ENCODE measurements around the gene ANKRD34A.
"Not testable (repeated sequence)": the region's sequence is repeated elsewhere in the genome, so short reads cannot be mapped to it uniquely, and the experiment has no call there.

Gene ANKRD34A

GRCh38 chr1:145942871-145943270 lies 21.5 kb downstream of the ANKRD34A start:
- no peak for DNase-seq

DNA sequence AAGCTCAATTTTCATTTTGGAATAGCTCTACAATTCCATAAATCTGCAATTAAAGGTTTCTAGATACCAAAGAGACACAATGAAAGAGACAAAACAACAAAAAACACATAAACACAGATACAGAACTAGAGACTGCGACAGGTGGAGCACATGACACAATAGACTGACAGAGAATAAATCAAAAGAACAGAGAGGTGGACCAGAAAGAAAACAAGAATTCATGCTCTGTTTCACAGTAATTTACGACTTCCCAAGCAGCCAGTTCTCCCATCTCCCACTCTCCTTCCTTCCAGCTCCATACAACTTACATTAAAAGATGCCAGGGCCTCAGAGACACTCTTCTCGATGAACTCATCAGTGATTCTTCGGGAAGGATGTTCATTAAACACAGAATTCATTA lies 22.0 kb downstream of the ANKRD34A start:
- DNase-seq: no peak

- DNase-seq: no peak
These were observed 26.9 kb downstream of the ANKRD34A start for GRCh38 chr1:145937436-145937835.

GRCh38 chr1:145936247-145936646 lies 28.1 kb downstream of the ANKRD34A start:
- no peak for DNase-seq

DNA sequence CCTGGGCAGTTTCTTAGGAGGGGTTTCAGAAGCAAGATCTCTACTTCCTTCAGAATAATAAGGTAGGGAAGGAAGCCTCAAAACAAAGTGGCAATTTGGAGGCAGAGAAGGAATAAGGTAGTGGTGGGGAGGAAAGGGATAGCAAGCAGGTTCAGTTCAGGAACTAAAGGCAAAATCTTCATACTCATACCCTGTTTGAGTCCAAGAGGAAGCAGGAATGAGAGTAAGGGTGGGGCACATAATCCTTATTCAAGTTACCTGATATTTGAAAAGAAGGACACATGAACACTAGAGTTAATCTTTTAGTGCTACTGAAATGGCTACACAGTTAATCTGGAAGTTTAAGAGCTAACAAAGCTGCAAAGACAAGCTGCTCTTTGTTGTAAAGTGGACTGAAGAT lies 28.7 kb downstream of the ANKRD34A start:
- DNase-seq: no peak

DNA sequence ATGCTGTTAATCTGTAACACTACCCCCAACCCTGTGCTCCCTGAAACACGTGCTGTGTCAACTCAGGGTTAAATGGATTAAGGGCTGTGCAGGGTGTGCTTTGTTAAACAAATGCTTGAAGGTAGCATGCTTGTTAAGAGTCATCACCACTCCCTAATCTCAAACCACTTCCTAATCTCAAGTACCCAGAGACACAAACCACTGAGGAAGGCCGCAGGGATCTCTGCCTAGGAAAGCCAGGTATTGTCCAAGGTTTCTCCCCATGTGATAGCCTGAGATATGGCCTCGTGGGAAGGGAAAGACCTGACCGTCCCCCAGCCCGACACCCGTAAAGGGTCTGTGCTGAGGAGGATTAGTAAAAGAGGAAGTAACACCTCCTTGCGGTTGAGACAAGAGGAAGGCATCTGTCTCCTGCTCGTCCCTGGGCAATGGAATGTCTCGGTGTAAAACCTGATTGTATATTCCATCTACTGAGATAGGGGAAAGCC lies 31.8 kb downstream of the ANKRD34A start:
- DNase-seq: not testable (repeated sequence)

DNA sequence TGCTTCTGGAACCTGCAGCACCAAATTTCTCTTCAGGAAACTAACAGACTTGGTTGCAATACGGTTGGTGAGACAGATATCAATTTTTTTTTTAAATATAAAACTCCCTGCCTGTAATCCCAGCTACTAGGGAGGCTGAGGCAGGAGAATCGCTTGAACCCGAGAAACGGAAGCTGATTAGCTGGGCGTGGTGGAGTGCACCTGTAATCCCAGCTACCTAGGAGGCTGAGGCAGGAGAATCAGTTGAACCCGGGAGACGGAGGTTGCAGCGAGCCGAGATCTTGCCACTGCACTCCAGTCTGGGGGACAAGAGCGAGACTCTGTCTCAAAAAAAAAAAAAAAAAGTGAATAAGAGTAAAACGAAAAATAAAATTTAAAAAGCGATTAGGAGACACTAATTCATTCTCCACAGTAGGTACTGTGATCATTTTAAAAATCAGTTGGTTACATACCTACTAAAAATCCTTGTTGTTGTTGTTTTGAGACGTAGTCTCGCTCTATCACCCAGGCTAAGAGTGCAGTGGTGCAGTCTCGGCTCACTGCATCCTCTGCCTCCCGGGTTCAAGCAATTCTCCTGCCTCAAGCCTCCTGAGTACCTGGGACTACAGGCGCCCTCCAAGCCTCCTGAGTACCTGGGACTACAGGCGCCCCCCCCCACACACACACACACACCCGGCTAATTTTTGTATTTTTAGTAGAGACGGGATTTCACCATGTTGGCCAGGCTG lies 36.3 kb downstream of the ANKRD34A start:
- DNase-seq: peak; percentile 46

DNA sequence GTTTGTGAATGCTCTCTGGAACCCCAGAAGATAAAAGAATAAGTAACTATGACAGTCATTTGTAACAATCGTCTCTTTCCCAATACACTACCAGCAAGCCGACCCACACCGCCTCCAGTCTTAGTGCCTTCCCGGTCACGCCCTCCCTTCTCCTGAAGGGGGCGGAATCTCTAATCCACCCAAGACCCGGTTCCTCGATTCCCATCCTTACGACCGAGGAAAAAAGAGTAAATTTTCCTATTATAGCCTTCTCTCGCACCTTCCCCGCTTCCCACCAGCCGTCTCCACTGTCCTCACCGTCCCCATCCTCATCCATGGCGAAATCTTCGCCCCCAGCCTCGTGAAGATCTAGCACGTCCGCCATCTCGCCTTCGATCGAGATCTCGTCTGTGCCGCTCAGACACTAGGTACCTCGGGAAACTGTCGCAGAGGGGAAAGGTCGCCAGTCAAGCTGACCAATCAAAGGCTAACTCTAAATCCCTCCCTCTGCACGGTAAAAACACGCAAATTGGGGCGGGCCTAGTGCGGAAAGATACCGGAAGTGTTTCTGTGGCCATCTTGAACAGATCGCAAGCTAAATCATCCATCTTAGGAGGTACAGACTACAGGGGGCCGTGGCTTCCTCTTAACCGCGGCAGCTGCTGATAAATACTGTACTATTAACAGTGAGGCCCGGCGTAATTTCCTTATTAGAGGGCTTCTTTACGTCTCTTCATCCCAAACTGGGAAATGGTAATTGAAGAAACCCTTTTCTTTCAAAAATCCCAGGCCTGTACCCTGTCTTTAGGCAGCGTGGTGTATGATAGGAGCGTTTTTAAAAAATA lies 37.1 kb downstream of the ANKRD34A start, which contains the start of gene RBM8A:
RBM8A (minus strand) TSS at position 422 of the 824 bp plus-strand sequence; CDS start at position 364, 58 bp downstream.
- DNase-seq: peak; percentile 99

GRCh38 chr1:145926686-145927062 lies 37.7 kb downstream of the ANKRD34A start:
- peak; percentile 58 for DNase-seq

DNA sequence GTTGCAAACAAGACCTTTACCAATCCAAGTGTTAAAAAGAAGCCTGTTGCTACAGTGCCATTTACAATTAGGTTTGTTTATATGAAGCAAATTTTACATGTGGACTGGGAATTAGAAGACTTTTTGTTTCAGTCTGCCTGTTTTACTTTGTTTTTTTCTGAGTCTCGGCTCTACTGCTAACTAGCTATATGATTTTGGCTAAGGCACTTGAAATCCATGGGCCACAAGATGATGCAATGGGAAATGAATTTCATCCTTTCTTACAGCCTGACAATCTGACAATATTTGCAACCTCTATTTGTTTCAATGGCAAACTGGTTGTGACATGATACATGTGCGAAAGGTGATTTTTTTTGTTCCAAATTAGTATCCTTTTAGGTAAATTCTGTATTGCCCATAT lies 42.1 kb downstream of the ANKRD34A start:
- DNase-seq: no peak

GRCh38 chr1:145920297-145920696 lies 44.1 kb downstream of the ANKRD34A start:
- DNase-seq: not testable (repeated sequence)

DNA sequence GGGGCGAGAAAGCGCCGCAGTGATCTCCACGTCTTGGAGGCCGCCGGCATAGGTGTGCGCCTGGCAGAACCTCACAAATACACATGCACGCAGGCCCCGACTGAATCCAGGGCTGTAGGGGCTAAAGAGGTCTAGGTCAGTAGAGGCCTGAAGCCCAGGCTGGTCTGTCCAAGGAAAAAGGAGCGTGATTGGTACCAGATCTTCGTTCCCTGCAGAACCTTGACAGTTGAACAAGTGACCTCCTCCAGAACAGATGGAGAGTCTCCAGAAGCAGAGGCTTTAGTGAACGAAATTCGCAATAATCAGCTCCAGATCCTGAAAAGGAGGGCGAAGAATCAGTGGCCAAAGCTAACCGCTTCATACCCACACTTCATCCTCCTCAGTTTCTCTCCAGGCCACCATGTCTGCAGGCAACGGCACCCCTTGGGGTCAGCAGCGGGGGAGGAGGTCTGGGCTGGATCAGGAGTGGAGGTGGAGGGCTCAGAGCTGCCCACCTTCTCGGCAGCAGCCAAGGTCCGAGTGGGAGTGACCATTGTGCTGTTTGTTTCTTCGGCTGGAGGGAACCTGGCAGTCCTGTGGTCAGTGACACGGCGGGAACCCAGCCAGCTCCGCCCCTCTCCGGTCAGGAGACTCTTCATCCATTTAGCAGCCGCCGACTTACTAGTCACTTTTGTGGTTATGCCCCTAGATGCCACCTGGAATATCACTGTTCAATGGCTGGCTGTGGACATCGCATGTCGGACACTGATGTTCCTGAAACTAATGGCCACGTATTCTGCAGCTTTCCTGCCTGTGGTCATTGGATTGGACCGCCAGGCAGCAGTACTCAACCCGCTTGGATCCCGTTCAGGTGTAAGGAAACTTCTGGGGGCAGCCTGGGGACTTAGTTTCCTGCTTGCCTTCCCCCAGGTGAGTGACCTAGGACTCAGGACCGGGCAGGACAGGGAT lies 45.1 kb downstream of the ANKRD34A start:
- peak; percentile 71 for DNase-seq

DNA sequence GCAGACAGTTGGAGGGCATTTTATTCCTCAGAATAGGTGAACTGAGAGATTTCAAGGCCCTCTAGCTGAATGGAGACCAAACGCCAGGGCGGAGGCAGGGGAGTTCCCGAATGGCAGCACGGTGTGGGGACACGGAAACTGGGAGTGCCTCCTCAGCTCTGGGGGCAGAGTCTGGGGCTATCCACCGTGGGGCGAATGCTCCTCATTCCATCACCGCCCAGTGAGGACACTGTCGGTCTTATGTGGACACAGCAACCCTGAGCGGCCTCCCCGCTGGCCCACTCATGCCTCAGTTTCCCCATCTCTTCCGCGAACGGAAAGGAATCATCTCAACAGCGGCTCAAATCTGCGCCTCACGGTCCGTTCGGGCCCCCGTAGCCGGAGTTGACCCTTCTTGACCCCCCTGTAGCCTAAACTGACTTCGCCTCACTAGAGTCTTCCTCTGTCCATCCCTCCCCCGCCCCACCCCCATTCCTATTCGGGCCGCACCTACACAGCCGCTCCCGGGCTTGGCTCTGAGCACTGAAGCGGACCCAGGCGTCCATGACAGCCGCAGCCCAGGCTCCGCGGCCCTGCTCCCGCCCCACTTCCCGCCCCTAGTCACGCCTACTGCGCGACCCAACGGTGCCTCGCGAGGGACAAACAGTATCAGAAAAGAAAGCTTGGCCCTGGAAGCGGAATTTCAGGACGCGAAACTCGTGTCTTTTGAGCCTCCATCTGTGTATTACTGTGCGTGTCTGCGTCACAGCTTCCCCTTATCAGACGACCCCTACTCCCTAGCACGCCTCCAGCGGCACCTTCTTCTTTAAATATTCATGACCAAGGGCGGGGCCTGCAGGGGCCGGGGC lies 46.0 kb downstream of the ANKRD34A start, which contains the start of gene PEX11B:
PEX11B (minus strand) TSS at position 574 of the 848 bp plus-strand sequence; CDS start at position 545, 29 bp downstream.
- peak; percentile 96 for DNase-seq

GRCh38 chr1:145917595-145917994 lies 46.8 kb downstream of the ANKRD34A start:
- no peak for DNase-seq

GRCh38 chr1:145916745-145917144 lies 47.6 kb downstream of the ANKRD34A start:
- DNase-seq: no peak

- DNase-seq: no peak
These were observed 52.2 kb downstream of the ANKRD34A start for GRCh38 chr1:145912128-145912641.

Measured in NCI-H69 (cell line).